ENCODE data around the gene RARRES2.

GRCh38 chr7:150375662-150376521 is 34.5 kb upstream of the RARRES2 start:
- TF ChIP-seq CTCF (IDR thresholded peaks at IDR 0.05) (no peak), POLR2A (IDR thresholded peaks at IDR 0.05) (no peak)

Data from suprapubic skin (tissue), 3 donors.